Neural progenitor cell (in vitro differentiated cells): ENCODE measurements around the gene MMP25.

ENCODE experiments used
- CTCF ChIP-seq: fragments of 200-600 bp; sonication (generic); IDR thresholded peaks from 2 replicates; pipeline ENCODE4 v1.5.1; 2017; ENCODE audit warnings: antibody characterized with exemption, mild to moderate bottlenecking
- EZH2 ChIP-seq: fragments of 200-600 bp; sonication (generic); IDR thresholded peaks from 2 replicates; pipeline ENCODE4 v1.6.1; 2017; ENCODE audit warnings: antibody characterized with exemption, mild to moderate bottlenecking, moderate library complexity
- EZH2phosphoT487 ChIP-seq: fragments of 200-600 bp; sonication (generic); IDR thresholded peaks from 2 replicates; pipeline ENCODE4 v1.6.1; 2017; ENCODE audit warnings: antibody characterized with exemption

- TF ChIP-seq CTCF (no peak), EZH2phosphoT487 (no peak), EZH2 (no peak)
Measured at GRCh38 chr16:3098459-3099394, 52.4 kb downstream of the MMP25 start, which contains the start of gene ZSCAN10.
